HG03135 (cell line): ENCODE data around the gene ZDHHC1.

Source experiments
- ATAC-seq: cut with Tn5 transposase; IDR thresholded peaks from one replicate; pipeline ENCODE4 v1.9.1; 2021; ENCODE audit warnings: mild to moderate bottlenecking, moderate library complexity; ENCODE audit not compliant: unreplicated experiment

Gene ZDHHC1

GRCh38 chr16:67396159-67397035 lies 19.9 kb downstream of the ZDHHC1 start:
- no peak for ATAC-seq

GRCh38 chr16:67395458-67396158 lies 20.7 kb downstream of the ZDHHC1 start:
- no peak for ATAC-seq

- ATAC-seq, result no peak
These were observed 21.2 kb downstream of the ZDHHC1 start for GRCh38 chr16:67395105-67395457.

DNA sequence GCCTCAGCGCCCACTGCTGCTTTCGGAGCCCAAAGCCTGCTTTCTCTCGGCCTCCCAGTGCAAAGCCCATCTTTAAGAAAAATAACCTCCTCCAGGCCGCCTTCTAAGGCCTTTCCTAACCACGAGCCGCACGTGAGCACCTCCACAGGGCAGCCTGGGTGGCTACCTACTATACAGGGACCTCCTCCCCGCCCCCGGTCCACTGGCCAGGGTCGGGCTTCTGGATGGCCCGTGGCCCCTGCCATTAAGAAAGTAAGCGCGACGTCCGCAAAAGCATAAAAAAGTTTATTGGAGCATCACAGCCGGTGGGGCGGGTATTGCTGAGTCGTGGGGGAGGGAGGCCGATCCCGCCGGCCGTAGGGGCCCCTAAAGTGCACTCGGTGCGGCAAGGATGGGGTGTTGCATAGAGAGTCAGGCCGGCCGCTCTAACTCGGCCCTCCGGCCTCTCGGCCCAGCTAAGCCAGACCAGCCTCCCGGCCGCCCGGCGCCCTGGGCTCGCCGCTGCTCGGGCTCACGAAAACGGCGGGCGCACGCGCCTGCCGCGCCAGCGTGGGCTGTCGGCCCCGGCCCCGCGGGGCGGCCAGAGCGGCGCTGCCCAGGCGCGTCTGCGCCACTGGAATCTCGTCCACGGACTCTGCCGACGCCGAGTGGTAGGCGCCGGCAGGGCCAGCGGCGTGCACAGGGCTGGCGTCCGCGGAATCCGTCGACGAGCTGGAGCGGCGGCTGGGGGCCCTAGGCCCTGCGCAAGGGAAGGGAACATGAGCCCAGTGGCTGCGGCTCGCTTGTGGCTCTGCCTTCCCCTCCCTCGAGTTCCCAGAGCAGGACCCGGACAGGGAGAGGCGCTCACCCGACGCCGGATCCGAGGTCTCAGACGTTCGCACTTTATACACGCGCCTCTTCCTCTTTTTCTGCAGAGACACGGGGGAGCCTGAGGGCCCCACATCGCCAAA lies 21.8 kb downstream of the ZDHHC1 start:
- ATAC-seq, result no peak

- no peak for ATAC-seq
These were observed 22.5 kb downstream of the ZDHHC1 start for GRCh38 chr16:67393788-67394154.

DNA sequence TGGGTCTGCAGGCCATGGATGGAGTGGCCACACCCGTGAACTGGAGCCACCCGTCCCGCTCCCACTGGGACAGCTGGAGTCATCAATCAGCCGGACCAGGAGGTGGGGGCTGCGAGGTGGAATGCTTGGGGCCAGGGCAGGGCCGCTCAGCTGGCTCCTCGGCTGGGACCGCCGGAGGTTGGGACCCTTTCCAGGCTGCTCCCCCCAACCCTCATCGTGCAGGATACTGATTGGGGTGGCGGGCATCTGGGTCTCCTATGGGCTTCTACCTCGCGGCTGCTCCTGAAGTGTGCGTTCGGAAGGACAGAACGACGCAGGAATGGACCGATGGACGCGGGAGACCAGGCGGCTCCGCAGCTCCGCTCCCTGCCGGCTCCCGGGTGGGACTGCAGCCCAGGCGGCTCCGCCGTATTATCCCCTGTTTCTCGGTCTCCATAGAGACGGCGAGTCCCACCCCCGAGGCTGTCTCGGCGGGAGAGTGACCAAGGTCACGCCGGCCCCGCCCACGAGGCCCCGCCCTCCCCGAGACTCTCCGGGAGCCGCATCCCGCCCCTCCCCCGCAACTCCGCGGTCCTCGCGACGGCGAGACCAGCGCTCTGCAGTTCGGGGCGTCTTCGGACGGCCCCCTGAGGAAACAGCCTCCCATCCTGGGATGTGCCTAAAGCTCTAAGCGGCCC lies 23.0 kb downstream of the ZDHHC1 start, which contains the start of gene TPPP3:
Gene TPPP3, minus strand, starts transcription at position 388 of the 677 bp plus-strand sequence. CDS start 2,387 bp downstream, outside the sequence.
- ATAC-seq, result no peak

DNA sequence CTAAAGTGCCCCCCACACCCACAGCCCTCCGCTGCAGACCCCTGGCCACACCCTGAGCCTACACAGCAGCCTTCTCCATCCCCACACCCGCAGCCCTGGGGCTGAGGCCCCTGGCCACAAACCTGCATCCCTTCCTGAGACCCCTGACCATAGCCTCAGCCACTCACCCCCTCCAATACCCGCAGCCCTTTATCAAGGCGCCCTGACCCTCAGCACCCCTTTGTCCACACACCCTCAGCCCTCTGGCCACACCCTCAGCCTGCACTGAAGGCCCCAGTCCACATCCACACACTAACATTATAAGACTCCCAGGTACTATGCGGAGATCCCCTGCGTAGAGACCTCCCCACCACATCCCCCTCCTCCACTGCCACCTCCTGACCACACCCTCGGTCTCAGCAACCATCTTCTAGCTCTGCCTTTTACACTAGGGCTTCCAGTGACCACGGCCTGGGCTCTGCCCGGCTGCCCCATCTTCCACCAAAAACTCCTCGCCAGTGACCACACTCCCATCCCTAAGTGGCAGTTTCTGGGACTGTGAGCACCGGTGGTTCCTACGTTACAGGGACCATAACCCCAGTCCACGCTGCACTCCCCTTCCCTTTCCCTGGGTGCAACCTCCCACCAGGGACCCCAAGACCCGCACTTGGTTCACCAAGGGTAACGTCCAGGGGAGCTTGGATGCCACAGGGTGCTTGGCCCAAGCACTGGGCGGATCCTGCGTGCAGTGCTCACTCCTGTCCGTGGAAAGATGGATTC lies 23.8 kb downstream of the ZDHHC1 start:
- no peak for ATAC-seq

DNA sequence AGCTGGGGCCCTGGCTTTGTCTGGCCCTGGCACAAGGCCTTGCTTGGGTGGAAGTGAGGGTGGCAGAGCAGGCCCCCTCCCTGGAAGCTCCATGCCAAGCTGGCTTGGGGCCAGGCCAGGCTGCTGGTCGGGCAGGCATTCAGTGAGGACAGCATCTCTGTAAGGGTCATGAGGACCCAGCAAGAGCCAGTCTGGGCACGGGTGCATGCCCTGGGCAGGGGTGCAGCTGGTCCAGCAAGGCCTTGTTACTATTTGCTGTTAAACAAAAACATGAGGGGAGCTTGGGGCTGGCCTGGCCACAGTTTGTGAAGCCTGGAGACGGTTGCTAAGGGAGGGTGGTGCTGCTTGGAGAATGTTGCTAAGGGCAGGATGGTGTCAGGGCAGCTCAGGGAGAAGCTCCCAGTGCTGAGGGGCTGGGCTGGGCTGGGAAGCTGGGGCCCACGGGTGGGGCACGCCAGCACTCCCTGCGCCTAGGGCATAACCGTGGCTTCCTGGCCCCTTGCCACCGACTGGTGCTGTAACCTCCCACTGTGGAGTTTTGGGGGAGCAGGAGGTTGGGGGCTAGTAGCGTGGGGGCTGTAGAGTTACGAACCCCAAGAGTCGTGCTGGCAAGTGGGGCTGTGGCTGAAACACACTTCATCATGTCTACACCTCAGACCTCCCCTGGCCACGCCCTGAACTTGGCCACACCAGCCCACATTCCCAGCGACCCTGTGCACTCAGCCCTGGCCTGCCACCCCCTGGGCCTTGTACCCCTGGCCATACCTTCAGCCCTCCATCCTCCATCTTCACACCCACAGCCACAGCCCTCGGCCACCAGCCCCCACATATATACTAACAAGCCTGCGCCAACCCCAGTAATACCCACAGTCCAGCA lies 24.6 kb downstream of the ZDHHC1 start:
- no peak for ATAC-seq

DNA sequence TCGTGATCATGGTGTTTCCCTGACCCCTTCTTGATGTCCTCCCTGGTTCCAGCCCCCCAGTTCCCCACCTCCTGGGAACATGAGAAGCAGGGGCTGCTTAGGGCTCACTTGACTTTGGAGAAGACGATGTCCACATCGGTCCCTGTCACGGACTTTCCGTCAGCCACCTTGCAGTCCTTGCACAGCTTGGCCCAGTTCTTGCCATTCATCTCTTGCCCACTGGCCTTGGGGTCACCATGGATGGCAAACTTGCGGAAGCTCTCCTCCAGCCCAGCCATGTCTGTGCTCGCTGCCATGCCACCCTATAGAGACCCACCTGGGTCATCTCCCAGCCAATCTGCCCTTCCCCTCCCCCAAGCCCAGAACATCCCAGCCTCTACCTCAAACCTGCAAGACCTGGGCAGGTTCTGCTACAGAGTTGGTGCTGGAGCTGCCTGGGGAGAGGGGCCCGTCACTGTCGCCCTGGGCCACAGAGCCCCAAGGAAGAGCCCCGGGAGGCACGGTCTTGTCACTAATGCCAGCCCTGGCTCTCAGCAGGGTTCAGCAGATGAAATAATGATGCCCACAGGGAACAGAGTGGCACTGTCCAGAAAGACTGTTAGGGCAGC lies 25.4 kb downstream of the ZDHHC1 start:
- ATAC-seq, result no peak

DNA sequence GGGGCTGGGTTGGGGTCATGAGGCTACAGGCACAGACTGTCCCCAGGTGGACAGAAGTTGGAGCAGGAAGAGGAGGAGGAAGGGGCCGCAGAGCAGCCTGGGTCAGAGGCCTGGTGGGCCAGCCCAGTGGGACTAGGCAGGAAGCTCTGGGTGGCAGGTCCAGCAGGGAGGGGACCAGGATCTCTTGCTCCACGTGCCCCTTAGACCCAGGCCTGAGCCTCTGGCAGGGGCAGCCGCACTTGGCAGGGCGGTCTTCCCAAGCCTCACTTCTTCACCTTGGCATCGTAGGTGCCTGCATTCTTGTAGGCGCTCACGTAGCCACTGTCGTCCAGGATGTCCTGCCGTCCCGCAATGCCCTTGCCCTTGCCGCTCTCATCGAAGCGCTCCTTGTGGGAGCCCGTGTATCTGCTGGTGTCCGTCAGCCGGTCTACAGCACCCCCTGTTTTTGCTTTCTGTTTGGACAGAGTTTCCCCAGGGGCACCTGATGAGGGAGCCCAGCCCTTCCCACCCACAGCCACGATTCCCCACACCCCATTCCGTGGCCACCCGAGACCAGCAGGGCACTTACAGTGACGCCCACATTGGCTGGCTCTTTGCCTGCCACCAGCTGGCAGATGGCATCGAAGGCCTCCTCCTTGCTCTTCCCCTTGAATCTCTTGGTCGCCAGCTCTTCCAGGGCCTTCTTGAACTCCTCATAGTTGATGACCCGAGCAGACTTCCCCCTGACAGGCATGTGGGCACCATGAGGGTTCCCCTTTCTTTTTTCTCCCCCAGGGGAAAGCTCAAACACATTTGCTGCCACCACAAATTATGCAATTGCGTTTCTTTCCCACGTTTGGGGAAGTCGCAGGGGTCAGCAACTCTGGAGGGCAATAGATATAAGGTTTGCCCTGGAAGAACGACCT lies 26.1 kb downstream of the ZDHHC1 start:
- no peak for ATAC-seq

DNA sequence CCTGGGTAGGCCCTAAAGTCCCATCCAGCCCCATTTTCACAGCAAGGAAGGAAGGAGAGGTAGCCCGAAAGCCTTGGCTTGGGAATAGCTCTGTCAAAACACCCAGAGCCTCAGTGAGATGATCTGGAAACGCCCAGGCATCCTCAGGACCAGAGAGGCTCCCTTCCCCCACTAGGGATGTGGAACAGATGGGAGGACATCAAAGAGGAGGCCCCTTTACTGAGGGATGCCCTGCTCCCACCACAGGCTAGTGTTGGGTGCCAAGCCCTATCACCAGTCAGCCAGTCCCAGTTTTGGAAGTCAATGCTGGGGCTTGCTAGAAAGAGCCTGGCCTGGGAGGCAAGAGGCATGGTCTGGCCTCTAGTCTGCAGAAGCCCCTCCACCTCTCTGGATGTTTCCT lies 27.7 kb downstream of the ZDHHC1 start:
- ATAC-seq, result no peak

GRCh38 chr16:67388191-67388590 lies 28.1 kb downstream of the ZDHHC1 start:
- ATAC-seq, result no peak

GRCh38 chr16:67387479-67388079 lies 28.7 kb downstream of the ZDHHC1 start:
- no peak for ATAC-seq

GRCh38 chr16:67386861-67387455 lies 29.3 kb downstream of the ZDHHC1 start:
- no peak for ATAC-seq

DNA sequence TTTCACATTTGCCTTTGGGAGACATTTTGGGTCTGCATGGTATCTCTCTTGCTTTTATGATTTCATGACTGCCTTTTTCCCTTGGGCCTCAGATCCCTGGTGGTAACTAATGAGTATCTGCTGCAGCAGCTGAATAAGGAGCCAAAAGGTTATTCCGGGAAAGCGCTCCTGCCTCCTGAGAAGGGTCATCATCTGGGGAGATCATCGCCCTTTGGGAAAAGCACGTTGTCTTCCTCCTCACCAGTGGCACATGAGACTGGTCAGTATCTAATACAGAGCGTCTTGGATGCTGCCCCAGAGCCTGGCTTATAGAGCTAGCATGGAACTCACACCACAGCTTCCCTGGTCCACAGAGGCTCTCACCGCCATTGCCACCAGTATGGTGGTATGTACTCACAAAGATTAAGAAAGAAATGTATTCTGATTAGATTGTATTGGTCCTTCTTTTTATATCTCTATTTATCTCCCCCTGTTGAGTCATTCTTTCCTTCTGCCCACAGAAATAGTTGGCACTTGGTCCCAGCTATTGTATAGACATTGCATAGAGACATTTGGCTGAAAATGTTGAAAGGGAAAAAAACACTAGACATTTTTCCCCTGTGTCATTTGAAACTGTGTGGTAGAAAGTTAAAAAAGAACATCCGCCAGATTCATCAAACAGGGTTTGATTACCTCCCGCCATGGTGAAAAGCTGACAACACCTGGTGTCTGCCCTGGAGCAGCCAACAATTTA lies 31.3 kb downstream of the ZDHHC1 start:
- ATAC-seq, result no peak

DNA sequence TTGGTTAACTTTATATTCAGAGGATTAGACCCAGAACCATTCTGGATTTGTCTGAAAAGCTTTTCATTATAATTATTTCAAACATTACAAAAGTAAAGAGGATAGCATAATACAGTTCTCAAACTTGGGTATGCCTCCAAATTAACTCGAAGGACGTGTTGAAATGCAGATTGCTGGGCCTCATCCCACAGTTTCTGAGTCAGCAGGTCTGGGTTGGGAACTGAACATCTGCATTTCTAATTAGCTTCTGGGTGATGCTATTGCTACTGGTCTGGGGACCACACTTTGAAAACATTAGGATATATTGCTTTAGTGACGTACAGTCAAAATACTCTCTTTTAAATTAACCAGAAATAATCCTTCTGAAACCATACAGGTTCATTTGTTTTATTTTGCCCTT lies 33.0 kb downstream of the ZDHHC1 start:
- ATAC-seq, result no peak
